NOMO-1 treated with dmso at 0.1 percent for 144 hours (cell line): ENCODE results near the gene TCFL5.
"Not testable (repeated sequence)": the region's sequence is repeated elsewhere in the genome, so short reads cannot be mapped to it uniquely, and the experiment has no call there.

Source experiments
- DNase-seq: peaks from one replicate; lab custom pipeline; 2025; ENCODE audit not compliant: unreplicated experiment; lab: John Stamatoyannopoulos, UW

TCFL5 gene

DNA sequence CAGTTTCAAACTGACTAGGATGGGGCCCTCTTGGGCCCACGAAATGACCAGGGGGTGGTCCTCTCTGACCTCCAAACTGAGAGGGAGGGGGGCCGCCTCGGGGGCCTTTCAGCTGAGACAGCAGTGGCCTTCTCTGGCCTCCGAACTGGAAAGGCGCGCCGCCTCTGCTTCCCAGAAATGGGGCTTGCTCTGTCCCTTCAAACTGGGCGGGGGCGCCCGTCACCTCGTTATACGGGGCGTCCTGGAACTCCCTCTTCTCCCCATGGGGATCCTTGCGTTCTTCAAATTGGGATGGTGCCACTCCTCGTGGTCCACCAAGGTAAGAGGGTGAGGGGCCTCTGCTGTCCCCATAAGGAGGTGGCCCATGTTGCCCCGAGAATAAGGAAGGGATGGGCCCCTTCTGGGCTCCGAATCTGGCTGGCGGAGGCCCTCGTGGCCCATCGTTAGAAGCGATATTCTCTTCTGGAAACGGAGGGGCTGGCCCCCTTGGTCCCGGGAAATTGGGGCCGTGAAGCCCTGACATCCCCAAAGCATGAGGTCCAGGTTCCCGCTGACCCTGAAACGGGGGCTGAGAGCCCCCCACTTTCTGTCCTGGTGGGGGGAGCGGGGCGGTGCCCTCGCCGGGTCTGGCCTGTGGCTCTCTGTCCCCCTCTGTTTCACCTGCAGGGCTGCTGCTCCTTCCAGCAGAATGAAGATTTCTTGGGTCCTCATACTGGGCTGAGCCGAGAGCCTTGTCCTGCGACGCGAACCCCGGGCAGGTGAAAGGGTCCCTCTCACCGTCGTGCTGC is 18.7 kb upstream of the TCFL5 start:
- no peak for DNase-seq

DNA sequence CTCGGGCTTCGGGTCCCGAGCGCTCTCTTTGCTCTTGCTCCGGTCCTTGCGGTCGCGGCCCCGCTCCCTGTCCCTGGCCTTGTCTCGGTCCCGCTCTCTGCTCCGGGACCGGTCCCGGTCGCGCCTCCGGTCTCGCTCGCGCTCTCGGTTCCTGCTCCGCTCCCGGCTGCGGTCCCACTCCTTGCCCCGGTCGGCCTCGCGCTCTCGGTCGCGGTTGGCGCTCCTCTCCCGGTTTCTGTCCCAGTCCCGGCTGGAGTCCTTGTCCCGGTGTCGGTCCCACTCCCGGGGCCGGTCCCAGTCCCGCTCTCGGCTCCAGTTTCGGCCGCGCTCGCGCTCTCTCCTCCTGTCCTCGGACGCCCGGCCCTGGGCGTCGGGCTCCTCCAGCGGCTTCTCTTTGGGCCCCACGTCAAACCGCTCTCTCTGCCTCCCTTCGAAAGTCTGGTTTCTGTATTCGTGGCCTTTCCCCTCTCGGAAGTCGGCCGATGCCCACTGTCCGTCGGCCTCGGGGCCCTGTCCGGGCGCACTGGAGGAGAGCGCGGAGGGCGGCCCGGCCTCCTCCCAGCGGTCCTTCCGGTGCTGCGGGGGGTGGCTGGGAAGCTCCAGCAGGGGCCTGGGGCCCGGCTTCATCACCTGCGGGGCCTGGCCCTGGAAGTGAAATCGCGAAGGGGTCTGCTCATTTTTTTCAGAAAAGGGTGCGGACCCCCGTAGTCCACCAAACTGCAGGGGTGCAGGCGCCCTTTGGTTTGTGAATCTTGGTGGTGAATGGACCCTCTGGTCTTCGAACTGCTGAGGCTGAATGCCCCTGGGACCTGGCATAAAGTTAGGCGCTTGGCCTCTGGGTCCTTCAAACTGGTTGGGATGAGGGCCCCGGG is 17.9 kb upstream of the TCFL5 start:
- DNase-seq, result no peak

DNA sequence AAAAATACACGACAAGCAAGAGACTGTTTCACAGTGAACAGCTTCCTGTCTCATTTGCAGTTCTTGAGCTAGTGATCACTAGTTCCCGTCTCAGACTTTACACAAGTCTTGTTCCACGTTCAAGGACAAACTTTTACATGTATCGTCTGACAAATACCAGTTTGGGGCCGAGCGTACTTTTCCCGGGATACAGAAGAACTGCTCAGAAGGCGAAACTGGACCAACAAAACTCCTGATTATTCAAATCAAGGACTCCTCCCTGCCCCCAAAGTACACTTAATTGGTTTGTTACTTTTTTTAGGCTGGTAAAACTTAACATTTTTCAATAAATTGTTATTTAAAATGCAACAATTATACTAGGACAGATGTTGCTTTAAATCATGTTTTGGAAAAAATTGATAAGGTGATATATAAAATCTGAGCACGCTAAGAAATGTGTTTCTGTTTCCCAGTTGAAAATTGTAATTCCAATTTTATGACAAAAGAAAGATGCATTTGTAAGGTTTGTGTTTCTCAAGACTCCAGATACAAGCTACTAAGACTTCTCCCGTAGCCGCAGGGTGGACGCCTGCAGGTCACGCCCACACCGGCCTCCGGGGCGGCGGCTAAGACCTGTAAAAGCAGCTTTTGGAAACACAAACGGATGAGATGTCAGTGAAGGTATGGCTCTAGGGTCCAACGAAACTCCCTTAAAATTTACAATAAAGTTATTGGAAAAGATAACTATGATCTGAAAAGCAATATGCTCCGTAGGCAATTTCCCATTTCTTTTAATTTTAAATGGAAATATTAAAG is 16.8 kb upstream of the TCFL5 start:
- DNase-seq, result no peak

DNA sequence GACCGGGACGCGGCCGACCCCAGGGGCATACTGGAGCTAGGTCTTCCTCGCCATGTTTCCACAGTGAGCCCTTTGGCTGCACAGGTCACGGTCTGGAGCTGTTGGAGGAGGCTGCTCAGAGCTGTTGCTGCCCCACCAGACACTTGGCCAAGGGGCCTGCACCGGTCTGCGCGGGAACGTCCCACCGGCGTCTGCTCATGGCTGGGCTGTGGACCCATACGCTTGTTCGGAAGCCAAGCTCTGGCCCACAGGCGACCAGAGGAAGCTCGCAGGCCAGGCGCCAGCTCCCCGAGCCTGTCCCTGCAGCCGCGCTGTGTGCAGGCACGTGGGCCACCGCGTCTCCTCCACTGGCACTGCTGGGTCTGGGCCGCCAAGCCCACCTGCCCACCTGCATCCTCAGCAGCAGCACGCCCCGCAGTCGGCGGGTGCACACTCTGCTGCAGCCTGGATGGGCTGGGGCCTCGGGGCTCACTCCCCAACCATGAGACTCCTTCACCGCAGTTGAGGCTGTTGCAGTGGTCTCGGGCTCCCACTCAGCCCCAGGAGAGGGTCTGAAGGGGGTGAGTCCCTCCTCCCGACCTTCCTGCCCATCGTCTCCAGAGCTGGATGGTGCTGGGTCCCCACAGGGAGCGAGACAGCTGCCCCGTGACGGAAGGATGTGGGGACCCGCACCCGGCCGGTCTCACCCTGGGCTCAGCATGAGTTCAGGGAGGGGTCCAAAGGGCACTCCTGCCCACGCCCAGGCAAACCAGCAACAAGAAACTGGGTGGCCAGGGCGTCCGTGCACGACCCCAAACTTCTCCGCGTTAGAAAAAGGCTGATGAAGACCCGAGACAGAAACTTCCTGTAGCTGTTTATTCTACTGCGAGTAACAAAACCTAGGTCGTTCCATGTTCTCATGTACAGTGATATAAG is 15.5 kb upstream of the TCFL5 start:
- no peak for DNase-seq

DNA sequence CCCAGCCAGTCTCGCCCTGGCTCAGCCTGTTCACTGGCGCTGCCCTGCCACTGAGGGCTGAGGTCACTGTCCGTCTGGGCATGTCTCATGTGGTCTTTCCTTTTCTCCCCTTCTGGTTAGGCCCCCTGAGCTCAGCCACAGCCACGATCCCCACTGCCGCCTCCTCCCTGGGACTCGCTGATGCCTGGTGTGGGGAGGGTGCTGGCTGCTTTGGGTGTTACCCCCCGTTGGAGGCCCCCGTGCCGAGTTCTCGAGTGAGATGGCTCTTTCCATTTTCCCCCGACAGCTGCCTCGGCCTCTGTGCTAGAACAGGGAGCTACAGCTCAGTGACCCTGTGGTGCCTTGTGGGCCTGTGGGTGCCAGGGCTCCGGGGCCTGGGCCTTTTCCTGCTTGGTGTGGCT is 14.9 kb upstream of the TCFL5 start:
- DNase-seq, result no peak

DNA sequence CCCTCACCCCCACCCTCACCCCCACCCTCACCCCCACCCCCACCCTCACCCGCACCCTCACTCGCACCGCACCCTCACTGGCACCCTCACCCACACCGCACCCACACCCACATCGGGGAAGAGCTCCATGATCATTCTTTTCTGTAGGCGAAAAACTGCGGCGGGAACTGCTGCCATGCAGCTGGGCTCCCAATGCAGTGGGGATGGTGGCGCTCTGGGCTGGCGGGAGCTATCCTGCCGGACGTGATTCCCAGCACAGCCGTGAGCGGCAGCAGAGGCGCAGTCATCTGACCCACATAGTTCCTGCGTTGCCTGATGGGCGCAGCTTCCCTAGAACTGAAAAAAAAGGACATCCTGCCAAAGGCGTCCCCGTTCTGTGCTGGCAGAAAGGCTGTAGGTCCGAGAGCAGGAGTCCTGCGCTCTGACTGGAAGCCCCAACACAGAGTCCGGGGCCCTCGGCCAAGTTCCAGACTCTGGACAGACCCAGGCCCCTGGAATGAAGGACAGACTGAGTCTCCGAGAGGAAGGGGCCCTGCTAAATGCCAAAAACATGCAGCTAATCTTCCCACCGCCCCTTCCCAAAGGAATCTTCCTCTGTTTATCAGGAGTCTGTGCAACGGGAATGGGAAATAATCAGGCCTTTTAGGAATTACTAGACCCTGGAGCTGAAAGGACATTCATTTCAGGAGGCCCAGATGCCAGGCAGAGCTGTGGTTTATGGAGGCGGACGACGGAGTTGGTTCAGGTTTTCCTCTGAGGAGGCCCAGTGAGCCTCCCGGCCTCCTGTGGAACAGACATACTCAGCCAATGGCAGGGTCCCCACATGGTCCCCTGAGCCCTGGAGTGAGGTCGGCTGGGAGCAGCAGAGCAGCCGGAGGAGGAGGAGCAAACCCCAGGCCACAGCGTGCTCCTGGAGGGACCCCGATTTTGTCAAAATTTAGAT is 14.1 kb upstream of the TCFL5 start:
- no peak for DNase-seq

DNA sequence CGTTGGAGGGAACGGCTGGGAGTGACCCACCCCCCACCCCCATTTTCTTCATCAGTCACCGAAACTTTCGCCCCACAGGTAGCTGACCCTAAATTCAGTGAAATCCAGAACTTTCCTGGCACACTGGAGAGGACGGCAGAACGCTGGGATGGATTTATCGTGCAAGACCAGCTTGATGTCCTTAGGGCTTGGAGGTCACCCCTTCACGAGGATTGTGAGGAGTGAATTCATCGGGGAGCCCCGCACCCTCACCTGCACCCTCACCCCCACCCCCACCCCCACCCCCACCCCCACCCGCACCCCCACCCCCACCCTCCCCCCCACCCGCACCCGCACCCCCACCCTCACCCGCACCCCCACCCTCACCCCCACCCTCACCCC is 13.3 kb upstream of the TCFL5 start:
- DNase-seq, result no peak

DNA sequence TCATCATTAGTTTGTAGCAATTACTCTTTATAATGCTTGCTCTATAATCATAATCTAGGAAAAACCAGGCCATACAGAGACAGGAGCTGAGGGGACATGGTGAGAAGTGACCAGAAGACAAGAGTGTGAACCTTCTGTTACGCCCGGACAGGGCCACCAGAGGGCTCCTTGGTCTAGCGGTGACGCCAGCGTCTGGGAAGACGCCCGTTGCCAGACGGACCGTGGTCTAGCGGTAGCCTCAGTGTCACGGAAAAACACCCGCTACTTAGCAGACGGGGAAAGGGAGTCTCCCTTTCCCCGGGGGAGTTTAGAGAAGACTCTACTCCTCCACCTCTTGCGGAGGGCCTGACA is 12.0 kb upstream of the TCFL5 start:
- not testable (repeated sequence) for DNase-seq

DNA sequence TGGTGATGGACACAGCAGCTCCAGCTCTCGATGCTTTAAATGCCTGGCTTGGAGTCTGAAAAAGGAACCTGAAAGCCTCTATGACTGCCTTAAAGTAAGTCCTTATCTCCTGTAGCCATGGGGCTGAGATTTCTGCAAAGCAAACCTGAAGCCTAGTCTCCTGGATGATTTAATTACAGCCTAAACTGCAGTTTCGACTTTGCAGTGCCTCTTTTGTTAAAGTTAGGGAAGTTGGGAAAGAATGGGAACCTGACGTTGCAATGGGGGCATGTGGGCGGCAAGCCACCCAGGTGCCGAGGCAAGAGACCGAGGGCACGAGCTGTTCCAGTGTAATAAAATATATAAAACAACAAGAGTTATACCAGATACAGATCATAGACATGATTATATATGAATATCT is 11.7 kb upstream of the TCFL5 start:
- no peak for DNase-seq

DNA sequence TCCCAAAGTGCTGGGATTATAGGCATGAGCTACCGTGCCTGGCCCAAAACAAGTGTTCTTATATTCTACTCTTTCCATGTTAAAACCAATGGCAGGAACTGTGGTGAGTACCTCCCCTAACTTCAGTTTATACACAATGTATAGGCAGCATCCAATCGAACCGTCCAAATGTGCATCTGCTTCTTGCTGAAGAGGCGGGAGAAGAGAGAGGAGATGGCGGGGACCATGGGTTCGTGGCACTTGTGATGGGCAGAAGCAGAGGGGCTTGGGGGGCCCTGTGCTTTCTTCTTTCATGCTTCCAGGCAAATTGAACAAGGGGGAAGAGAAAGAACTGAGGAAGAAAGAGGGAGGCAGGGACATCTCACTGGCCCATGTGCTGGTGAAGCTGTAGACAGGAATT is 11.2 kb upstream of the TCFL5 start:
- DNase-seq, result no peak

DNA sequence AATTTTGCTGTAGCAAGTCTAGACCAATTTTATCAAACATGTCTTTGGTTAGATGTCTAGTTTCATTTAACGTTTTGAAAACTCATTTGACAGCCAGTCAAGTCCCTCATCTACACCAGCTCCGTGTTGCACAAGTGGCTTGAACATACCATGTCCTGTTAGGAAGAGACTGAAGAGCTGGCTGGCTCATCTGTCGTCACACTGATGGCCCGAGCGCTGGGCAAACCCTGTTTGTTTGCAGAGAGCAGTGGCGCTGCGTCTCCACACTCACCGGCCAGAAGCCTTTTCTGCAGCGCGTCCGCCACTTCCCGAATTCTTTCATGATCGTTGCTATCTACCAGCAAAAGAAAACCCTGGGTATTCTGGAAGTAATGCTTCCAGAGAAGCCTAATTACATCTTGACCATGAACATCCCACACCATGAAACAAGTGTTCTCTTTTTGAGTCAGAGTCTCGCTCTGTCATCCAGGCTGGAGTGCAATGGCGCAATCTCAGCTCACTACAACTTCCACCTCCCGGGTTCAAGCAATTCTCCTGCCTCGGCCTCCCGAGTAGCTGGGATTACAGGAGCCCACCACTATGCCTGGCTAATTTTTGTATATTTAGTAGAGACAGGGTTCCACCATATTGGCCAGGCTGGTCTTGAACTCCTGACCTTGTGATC is 10.7 kb upstream of the TCFL5 start:
- no peak for DNase-seq

DNA sequence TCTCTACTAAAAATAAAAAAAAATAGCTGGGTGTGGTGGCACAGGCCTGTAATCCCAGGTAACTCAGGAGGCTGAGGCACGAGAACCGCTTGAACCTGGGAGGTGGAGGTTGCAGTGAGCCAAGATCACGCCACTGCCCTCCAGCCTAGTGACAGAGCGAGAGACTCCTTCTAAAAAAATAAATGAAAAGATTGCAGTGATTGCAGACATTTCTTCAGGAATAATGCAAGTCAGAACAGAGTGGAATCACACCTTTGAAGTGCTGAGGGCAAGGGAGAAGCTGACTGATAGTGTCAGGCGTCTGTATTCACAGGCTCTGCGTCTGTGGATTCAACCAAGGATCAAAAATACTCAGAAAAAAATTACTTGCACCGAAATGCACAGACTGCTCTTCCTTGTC is 2.6 kb upstream of the TCFL5 start:
- no peak for DNase-seq

DNA sequence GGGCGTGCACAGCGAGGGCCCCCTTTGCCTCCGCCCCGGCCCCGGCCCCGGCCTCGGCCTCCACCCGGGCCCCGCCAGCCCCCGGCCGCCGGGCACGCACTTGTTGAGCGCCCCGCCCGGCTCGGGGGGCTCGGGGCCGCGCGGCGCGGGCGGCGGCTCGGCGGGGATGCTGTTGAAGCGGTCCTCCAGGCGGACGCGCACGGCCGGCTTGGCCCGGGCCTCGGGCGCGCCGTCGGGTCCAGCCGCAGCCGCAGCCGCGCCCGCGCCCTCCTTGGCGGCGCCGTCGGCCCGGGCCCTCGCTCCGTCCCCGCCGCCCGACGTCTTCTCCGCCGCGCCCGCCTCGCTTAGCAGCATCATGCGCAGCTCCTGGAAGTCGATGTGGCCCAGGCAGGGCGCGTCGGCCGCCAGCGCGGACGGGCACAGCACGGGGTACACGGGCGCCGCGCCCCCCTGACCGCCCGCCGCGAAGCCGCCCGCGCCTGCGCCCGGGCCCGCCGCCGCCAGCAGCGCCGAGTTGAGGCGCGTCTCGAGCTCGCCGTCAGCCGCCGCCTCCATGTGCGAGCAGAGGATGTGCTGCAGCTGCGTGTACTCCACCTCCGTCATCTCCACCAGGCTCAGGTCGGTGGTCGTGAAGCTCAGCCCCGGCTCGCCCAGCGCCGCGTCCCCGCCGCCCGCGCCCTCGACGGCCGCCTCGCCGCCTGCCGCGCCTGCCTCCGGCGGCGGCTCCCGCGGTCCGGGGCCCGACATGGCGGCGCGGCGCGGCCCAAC is 514 bp downstream of the TCFL5 start:
- DNase-seq, result no peak

DNA sequence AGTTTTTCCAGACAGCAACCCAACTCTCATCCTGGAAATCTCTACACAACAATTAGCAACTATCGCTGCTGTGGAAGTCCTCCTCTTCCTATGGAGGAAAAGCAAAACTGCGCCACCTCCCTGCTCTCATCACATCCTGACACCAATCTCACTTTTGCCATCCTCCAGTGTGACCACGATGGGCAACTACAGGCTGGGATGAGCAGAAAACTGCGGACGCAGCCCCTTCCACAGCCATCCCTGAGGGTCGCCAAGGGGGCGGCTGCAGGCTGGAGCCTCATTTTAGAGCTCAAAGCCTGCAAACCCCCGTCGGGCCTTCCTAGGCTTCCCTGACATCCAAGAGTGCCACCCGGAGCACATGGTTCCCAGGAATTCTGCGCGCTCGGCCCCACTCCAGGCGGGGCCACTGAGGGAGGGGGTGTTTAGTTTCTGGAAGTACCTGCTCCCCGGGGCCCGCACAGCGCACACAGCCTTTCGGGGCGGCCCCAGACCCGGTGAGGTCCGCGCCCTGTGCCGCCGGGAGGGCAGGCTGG is 1.2 kb downstream of the TCFL5 start:
- DNase-seq, result no peak

DNA sequence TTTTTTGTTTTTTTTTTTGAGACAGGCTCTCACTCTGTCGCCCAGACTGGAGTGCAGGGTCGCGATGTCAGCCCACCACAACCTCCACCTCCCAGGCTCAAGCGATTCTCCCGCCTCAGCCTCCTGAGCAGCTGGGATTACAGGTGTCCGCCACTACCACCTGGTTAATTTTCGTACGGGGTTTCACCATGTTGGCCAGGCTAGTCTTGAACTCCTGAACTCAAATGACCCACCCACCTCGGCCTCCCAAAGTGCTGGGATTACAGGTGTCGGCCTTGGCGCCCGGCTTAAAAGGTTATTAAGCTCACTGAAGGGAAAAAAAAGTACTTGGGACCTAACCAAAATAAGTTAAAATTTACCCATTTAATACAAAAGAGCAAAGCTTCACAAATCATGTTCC is 1.9 kb downstream of the TCFL5 start:
- DNase-seq, result no peak

DNA sequence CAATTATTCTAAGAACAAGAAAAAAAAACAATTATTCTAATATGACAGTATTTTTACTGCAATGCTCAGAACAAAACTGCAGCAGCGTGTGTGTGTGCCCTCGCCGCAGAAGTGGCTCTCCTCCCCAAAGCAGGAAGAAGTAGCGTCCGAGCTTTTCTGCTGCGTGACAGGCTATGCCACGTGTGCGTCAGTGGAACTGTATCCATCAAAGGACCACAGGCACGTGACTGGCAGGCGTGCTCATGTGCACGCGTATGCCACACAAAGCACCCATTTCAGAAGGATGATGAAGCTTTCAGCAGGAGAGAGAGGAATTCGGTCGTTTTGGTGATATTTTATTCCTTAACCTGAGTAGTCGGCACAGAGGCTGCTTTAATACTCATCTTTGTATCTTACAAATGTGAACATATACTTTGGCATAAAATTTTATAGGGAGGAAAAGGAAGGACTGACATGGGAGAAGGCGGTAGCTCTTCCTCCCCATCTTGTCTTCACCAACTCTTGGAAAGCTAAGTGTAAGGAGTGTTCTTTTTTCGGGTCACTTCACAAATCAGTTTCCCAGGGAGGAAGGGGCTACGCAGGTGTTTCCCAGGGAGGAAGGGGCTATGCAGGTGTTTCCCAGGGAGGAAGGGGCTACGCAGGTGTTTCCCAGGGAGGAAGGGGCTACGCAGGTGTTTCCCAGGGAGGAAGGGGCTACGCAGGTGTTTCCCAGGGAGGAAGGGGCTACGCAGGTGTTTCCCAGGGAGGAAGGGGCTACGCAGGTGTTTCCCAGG is 3.4 kb downstream of the TCFL5 start:
- no peak for DNase-seq

DNA sequence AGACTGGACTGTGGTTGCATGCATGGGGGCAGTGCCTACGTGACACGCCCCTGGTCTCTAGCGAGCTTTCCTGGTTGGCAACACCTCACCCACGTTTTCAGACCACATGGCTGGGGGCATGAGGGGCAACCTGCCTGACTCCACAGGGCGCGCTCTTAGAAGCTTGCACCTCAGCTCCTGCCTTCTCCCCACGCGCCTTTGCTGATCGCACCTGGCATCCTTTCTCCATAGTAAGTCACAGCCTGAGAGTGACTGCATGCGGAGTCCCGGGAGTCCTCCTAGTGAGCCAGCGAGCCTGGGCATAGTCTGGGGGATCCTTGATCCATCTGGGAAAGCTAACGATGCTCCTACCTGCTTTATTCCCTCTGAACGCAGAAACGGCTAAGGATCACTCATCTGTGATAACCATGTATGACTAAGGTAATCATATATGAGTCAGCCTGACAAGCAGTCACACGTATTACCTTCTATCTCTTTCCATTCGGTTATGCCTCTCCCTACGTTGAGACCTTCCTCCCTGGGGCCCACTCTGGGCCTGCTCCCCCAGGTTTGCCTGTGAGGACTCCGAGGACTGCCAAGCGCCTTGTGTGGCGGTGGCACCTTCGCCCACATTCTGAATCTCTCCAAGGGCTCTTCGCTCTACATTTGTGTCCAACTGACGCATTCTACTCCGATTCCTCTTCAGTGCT is 4.5 kb downstream of the TCFL5 start:
- DNase-seq, result no peak
